K562 (cell line): ENCODE data around the gene ECM1. TPM values are rescaled to one million over a fixed set of nuclear protein-coding genes. Genes with fewer than 3 reads are reported as not detected.

Source experiments
- BHLHE40 ChIP-seq: IDR thresholded peaks from 2 replicates; pipeline ENCODE4 v1.6.1; 2011; ENCODE audit warnings: low read length, improper control_type of control experiment
- KAT8 ChIP-seq: fragments of 450-650 bp; IDR thresholded peaks from 2 replicates; pipeline ENCODE4 v1.6.1; 2016; ENCODE audit warnings: low read depth, mild to moderate bottlenecking
- MYBL2 ChIP-seq, 2 experiments: fragments of 450-650 bp in 1 of 2; sonication (generic) in 1 of 2; formaldehyde crosslinking in 1 of 2; IDR thresholded peaks; 2 replicates each; pipeline versions ENCODE4 v1.6.1 to v1.8.1; 2017 to 2022; ENCODE audit warnings: borderline replicate concordance in 1 of 2, inconsistent platforms in 1 of 2, low read depth in 1 of 2, mild to moderate bottlenecking in 1 of 2, missing genetic modification reagents in 1 of 2, moderate library complexity in 1 of 2
- NBN ChIP-seq: fragments of 450-650 bp; IDR thresholded peaks from 2 replicates; pipeline ENCODE4 v1.6.1; 2016; ENCODE audit warnings: low read depth, mild to moderate bottlenecking
- STAT5B ChIP-seq: fragments of 250-450 bp; sonication (Bioruptor Pico); IDR thresholded peaks from 2 replicates; pipeline ENCODE4 v1.8.0; 2021; ENCODE audit warnings: mild to moderate bottlenecking, inconsistent platforms
- polyA plus RNA-seq, 8 experiments: library from polyadenylated mRNA; depleted of rRNA in 4 of 8; stranded (reverse) in 5 of 8; unstranded in 3 of 8; fragments of >200 nt; fragmentation: Nextera tagmentation in 2 of 8; fragmentation: Illumina TruSeq in 1 of 8; extraction: Ambion mirVana in 2 of 8; extraction: Trizol in 1 of 8; gene quantifications; 2 replicates each; pipeline versions ENCODE4 v1.2.1 to v1.2.3, GENCODE V29; 2011 to 2014; ENCODE audit warnings: inconsistent platforms in 1 of 8, missing spikeins in 1 of 8
- total RNA-seq, 7 experiments: library from RNA; depleted of rRNA in 6 of 7; stranded (reverse); fragments of >200 nt in 6 of 7; fragmentation: Illumina TruSeq in 2 of 7; extraction: Trizol in 2 of 7; gene quantifications; 2 replicates each; pipeline versions ENCODE4 v1.2.1 to v1.2.3, GENCODE V29; 2011 to 2021; ENCODE audit warnings: low replicate concordance in 1 of 7
- TF ChIP-seq, protein P1 (sequence below): fragments of 250-450 bp; sonication (Bioruptor Pico); IDR thresholded peaks from 2 replicates; pipeline ENCODE4 v1.4.0; 2020
- TF ChIP-seq, protein P2 (sequence below): fragments of 150-350 bp; conservative IDR thresholded peaks from 2 replicates; pipeline ENCODE4 v1.6.1; 2014; ENCODE audit warnings: low read length
- TF ChIP-seq, protein P3 (sequence below): fragments of 450-650 bp; IDR thresholded peaks from 2 replicates; pipeline ENCODE4 v1.6.1; 2016; ENCODE audit warnings: low read depth, mild to moderate bottlenecking, moderate library complexity
- TF ChIP-seq, protein P4 (sequence below): sonication (generic); formaldehyde crosslinking; IDR thresholded peaks from 2 replicates; pipeline ENCODE4 v1.8.0; 2023; ENCODE audit warnings: missing genetic modification reagents, mild to moderate bottlenecking, borderline replicate concordance
- TF ChIP-seq, protein P5 (sequence below): fragments of 450-650 bp; formaldehyde crosslinking; IDR thresholded peaks from 2 replicates; pipeline ENCODE4 v1.4.0; 2020; ENCODE audit warnings: mild to moderate bottlenecking

Gene ECM1
- total and polyA plus RNA-seq, 9 of the 15 experiments (the other 6 are each of a cell fraction or from before 2014, with no cell fraction given): 6.6 to 52.2 (median 12.8) TPM

DNA sequence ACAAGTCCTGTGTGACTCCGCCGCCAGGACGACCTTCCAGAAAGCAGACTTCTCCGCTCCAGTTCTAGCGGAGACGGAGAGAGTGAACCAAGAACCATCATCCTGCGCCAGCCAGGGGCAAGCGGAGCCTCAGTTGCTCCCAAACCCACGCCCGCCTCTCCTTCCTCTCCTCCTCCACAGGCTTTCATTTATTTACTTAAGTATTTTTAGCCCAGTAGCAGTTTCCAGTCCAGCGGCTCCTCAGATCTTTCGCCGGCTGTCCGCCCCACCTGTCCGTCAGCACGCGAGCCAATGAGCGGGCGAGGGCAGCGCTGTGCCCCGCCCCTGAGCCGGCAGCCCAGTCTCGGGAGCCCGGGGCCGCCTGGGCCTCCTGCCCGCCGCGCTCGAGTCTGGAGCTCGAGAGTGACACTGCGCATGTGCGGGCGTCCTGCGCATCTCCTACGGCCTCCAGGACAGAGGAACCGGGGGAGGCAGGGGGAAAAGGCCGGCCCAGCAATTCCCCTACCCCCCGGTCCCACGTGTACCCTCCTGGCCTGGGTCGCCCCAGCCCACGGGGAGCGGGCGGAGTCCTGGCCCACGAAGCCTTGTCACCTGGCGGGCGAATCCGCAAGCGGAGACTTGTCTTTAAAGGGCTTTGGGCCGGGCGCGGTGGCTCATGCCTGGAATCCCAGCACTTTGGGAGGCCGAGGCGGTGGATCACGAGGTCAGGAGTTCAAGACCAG, 7.6 kb downstream of the ECM1 start, which contains the start of gene FALEC (continued):
- TF ChIP-seq, protein P1, sequence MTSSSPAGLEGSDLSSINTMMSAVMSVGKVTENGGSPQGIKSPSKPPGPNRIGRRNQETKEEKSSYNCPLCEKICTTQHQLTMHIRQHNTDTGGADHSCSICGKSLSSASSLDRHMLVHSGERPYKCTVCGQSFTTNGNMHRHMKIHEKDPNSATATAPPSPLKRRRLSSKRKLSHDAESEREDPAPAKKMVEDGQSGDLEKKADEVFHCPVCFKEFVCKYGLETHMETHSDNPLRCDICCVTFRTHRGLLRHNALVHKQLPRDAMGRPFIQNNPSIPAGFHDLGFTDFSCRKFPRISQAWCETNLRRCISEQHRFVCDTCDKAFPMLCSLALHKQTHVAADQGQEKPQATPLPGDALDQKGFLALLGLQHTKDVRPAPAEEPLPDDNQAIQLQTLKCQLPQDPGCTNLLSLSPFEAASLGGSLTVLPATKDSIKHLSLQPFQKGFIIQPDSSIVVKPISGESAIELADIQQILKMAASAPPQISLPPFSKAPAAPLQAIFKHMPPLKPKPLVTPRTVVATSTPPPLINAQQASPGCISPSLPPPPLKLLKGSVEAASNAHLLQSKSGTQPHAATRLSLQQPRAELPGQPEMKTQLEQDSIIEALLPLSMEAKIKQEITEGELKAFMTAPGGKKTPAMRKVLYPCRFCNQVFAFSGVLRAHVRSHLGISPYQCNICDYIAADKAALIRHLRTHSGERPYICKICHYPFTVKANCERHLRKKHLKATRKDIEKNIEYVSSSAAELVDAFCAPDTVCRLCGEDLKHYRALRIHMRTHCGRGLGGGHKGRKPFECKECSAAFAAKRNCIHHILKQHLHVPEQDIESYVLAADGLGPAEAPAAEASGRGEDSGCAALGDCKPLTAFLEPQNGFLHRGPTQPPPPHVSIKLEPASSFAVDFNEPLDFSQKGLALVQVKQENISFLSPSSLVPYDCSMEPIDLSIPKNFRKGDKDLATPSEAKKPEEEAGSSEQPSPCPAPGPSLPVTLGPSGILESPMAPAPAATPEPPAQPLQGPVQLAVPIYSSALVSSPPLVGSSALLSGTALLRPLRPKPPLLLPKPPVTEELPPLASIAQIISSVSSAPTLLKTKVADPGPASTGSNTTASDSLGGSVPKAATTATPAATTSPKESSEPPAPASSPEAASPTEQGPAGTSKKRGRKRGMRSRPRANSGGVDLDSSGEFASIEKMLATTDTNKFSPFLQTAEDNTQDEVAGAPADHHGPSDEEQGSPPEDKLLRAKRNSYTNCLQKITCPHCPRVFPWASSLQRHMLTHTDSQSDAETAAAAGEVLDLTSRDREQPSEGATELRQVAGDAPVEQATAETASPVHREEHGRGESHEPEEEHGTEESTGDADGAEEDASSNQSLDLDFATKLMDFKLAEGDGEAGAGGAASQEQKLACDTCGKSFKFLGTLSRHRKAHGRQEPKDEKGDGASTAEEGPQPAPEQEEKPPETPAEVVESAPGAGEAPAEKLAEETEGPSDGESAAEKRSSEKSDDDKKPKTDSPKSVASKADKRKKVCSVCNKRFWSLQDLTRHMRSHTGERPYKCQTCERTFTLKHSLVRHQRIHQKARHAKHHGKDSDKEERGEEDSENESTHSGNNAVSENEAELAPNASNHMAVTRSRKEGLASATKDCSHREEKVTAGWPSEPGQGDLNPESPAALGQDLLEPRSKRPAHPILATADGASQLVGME (CRISPR knock-in tag): no peak
- 0 out of 2 replicates have a peak, but pooled peaks have one; percentile 40 for TF ChIP-seq BHLHE40
- TF ChIP-seq KAT8: no peak
- TF ChIP-seq, protein P2, sequence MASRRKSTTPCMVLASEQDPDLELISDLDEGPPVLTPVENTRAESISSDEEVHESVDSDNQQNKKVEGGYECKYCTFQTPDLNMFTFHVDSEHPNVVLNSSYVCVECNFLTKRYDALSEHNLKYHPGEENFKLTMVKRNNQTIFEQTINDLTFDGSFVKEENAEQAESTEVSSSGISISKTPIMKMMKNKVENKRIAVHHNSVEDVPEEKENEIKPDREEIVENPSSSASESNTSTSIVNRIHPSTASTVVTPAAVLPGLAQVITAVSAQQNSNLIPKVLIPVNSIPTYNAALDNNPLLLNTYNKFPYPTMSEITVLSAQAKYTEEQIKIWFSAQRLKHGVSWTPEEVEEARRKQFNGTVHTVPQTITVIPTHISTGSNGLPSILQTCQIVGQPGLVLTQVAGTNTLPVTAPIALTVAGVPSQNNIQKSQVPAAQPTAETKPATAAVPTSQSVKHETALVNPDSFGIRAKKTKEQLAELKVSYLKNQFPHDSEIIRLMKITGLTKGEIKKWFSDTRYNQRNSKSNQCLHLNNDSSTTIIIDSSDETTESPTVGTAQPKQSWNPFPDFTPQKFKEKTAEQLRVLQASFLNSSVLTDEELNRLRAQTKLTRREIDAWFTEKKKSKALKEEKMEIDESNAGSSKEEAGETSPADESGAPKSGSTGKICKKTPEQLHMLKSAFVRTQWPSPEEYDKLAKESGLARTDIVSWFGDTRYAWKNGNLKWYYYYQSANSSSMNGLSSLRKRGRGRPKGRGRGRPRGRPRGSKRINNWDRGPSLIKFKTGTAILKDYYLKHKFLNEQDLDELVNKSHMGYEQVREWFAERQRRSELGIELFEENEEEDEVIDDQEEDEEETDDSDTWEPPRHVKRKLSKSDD: no peak
- TF ChIP-seq, protein P3, sequence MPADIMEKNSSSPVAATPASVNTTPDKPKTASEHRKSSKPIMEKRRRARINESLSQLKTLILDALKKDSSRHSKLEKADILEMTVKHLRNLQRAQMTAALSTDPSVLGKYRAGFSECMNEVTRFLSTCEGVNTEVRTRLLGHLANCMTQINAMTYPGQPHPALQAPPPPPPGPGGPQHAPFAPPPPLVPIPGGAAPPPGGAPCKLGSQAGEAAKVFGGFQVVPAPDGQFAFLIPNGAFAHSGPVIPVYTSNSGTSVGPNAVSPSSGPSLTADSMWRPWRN: no peak
- no peak for TF ChIP-seq MYBL2 (IDR thresholded peaks at IDR 0.05; ENCODE audit: low read depth)
- no peak for TF ChIP-seq MYBL2 (CRISPR knock-in tag; IDR thresholded peaks at IDR 0.05; ENCODE audit: borderline replicate concordance)
- TF ChIP-seq STAT5B: no peak
- TF ChIP-seq, protein P4, sequence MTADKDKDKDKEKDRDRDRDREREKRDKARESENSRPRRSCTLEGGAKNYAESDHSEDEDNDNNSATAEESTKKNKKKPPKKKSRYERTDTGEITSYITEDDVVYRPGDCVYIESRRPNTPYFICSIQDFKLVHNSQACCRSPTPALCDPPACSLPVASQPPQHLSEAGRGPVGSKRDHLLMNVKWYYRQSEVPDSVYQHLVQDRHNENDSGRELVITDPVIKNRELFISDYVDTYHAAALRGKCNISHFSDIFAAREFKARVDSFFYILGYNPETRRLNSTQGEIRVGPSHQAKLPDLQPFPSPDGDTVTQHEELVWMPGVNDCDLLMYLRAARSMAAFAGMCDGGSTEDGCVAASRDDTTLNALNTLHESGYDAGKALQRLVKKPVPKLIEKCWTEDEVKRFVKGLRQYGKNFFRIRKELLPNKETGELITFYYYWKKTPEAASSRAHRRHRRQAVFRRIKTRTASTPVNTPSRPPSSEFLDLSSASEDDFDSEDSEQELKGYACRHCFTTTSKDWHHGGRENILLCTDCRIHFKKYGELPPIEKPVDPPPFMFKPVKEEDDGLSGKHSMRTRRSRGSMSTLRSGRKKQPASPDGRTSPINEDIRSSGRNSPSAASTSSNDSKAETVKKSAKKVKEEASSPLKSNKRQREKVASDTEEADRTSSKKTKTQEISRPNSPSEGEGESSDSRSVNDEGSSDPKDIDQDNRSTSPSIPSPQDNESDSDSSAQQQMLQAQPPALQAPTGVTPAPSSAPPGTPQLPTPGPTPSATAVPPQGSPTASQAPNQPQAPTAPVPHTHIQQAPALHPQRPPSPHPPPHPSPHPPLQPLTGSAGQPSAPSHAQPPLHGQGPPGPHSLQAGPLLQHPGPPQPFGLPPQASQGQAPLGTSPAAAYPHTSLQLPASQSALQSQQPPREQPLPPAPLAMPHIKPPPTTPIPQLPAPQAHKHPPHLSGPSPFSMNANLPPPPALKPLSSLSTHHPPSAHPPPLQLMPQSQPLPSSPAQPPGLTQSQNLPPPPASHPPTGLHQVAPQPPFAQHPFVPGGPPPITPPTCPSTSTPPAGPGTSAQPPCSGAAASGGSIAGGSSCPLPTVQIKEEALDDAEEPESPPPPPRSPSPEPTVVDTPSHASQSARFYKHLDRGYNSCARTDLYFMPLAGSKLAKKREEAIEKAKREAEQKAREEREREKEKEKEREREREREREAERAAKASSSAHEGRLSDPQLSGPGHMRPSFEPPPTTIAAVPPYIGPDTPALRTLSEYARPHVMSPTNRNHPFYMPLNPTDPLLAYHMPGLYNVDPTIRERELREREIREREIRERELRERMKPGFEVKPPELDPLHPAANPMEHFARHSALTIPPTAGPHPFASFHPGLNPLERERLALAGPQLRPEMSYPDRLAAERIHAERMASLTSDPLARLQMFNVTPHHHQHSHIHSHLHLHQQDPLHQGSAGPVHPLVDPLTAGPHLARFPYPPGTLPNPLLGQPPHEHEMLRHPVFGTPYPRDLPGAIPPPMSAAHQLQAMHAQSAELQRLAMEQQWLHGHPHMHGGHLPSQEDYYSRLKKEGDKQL (CRISPR knock-in tag): no peak
- TF ChIP-seq, protein P5, sequence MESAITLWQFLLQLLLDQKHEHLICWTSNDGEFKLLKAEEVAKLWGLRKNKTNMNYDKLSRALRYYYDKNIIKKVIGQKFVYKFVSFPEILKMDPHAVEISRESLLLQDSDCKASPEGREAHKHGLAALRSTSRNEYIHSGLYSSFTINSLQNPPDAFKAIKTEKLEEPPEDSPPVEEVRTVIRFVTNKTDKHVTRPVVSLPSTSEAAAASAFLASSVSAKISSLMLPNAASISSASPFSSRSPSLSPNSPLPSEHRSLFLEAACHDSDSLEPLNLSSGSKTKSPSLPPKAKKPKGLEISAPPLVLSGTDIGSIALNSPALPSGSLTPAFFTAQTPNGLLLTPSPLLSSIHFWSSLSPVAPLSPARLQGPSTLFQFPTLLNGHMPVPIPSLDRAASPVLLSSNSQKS (CRISPR knock-in tag): no peak
- peak; percentile 41; the same call in 1 of the 2 replicates for TF ChIP-seq NBN
